Activated T-helper 1 cell treated with anti-CD3 and anti-CD28 coated beads, Interleukin-12 subunit alpha, Interleukin-12 subunit beta, Interleukin-2, Interleukin-4 antibody, amounts not matched to agents 30 ng/mL and 10 ng/mL and 1 ng/mL, durations not matched to agents 14 hours and 24 hours and 36 hours (primary cell): Measurements from ENCODE around the gene TMEM167A. TPM values are rescaled to one million over a fixed set of nuclear protein-coding genes. Genes with fewer than 3 reads are reported as not detected.

ENCODE experiments used
- DNase-seq: peaks from one replicate; pipeline ENCODE4 v3.0.0; 2021; ENCODE audit warnings: low spot score
- H3K27ac Mint-ChIP-seq: one replicate; pipeline ENCODE4 v1.8.0; 2021; ENCODE audit warnings: mild to moderate bottlenecking, mixed read lengths
- H3K27me3 Mint-ChIP-seq: one replicate; pipeline ENCODE4 v1.8.0; 2022; ENCODE audit warnings: mild to moderate bottlenecking, moderate library complexity, mixed read lengths; ENCODE audit not compliant: insufficient read depth
- H3K36me3 Mint-ChIP-seq: one replicate; pipeline ENCODE4 v1.8.0; 2021; ENCODE audit warnings: low read depth, mixed read lengths
- H3K4me1 Mint-ChIP-seq: one replicate; pipeline ENCODE4 v1.8.0; 2021; ENCODE audit warnings: low read depth, mixed read lengths
- H3K4me3 Mint-ChIP-seq: one replicate; pipeline ENCODE4 v1.8.0; 2021; ENCODE audit warnings: mild to moderate bottlenecking, moderate library complexity, mixed read lengths
- H3K9me3 Mint-ChIP-seq: one replicate; pipeline ENCODE4 v1.8.0; 2021; ENCODE audit warnings: mixed read lengths
- intact Hi-C: fragments of 100-400 bp; cut with micrococcal nuclease; formaldehyde crosslinking; loops from one replicate; pipeline ENCODE4 v1.15.1; 2024
- total RNA-seq: library from RNA; stranded (reverse); gene quantifications from 2 replicates; pipeline ENCODE4 v1.2.3, GENCODE V29; 2022

TMEM167A gene
- total RNA-seq: 84.6 and 96.2 TPM in 2 replicates

DNA sequence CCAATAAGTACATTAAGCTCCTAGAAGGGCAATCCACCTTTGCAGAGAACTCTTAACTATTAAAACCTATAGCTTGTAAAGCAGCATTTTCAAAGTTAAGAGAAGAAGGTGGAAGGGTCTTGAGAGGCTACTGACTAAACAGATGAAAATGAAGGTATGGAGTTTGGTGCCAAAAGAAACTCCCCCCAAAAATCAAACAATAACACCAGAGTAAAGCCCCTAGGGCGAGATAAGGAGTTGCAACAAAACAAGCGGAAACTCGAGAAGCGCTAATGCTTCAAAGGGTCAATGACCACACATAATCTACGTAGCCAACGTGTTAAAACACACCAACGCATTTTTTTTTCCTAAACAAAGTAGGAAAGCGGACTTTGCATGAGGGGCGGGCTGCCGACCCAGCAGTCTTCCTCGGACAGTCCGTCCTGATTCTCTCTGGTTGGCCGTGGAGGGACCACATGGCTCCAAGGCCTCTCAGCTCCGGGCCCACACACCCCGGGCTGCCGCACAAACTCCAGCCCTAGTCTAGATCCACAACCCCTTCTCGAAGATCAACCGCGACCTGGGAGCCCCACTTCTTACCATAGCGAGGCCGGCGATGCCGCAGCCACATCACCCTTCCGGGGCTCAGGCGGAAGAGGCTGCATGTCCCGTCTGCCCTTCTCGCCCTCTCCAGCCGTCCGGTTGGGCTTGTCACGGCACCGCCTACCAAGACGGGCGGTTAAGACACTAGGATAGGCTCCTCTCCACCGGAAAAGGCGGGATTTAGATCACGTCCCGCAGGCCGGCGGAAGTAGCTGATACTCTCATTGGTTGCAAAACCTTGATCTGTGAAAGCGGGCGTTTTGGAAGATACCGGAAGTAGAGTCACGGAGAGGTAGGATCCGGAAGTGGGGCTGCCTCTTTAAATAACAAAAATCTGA is at the start of gene TMEM167A, which contains the start of gene XRCC4:
Gene TMEM167A (minus strand): TSS at position 653 of the 920 bp plus-strand sequence. CDS start 71 bp downstream, at position 582.
Gene XRCC4 (plus strand): TSS at position 806 of the 920 bp plus-strand sequence. CDS start 27,373 bp downstream, outside the sequence.
- peak; percentile 93 for DNase-seq
- Mint-ChIP-seq H3K4me3 (peak within 1 kb of the TSS; percentile 100), H3K4me1 (peaks cover 43% of the 10 kb centered on the region), H3K36me3 (peaks cover 30% of the 10 kb centered on the region), H3K27ac (peak within 1 kb of the TSS; percentile 99), H3K9me3 (peaks cover 6% of the 10 kb centered on the region), H3K27me3 (no peaks in the 10 kb centered on the region)
- intact Hi-C loops: loop anchor here (1.0 to 10.0 kb wide), 10 partner anchors 14 to 1776 kb away; partner anchors contain the start of genes RPS23, SSBP2 and ZCCHC9

DNA sequence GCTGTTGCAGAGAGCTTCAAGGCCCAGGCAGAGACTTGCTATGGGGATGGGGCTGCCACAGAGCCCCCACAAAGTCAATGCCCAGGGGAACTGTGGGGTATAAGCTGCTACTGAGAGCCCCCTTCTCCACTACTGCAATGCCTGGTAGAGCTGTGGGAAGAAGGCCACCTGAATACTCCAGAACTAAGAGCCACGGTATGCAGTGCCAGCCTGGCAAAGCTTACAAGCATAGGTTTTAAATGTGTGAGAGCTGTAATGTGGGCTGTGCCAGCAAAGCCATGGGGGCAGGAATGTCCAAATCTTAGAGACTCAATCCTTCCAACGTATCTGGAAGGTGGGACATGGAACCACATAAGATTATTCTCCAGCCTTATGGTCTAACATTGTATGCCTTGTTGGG is 49.3 kb upstream of the TMEM167A start:
- DNase-seq: no peak
- no peaks in the 10 kb centered on the region for H3K4me1 Mint-ChIP-seq
- peaks cover 1% of the 10 kb centered on the region for H3K36me3 Mint-ChIP-seq
- H3K4me3 Mint-ChIP-seq: no peak overlapping the region
- H3K27ac Mint-ChIP-seq: no peak overlapping the region
- intact Hi-C loops: no loop called here
- peaks cover 1% of the 10 kb centered on the region for H3K27me3 Mint-ChIP-seq
- peaks cover 16% of the 10 kb centered on the region for H3K9me3 Mint-ChIP-seq

DNA sequence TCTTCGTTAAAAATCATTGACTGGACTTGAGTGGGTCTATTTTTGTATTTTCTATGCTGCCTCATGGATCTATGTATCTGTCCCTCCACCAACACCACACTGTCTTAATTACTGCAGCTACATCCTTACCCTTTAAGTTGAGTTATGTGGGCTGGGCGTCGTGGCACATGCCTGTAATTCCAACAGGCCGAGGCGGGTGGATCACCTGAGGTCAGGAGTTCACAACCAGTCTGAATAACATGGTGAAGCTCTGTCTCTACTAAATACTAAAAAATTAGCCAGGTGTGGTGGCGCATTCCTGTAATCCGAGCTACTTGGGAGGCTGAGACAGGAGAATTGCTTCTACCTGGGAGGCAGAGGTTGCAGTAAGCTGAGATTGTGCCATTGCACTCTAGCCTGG is 48.4 kb upstream of the TMEM167A start:
- H3K4me1 Mint-ChIP-seq: no peaks in the 10 kb centered on the region
- no peaks in the 10 kb centered on the region for H3K36me3 Mint-ChIP-seq
- H3K4me3 Mint-ChIP-seq: no peak overlapping the region
- no peak overlapping the region for H3K27ac Mint-ChIP-seq
- H3K27me3 Mint-ChIP-seq: peaks cover 1% of the 10 kb centered on the region
- no peak for DNase-seq
- peaks cover 11% of the 10 kb centered on the region for H3K9me3 Mint-ChIP-seq
- intact Hi-C loops: no loop called here

DNA sequence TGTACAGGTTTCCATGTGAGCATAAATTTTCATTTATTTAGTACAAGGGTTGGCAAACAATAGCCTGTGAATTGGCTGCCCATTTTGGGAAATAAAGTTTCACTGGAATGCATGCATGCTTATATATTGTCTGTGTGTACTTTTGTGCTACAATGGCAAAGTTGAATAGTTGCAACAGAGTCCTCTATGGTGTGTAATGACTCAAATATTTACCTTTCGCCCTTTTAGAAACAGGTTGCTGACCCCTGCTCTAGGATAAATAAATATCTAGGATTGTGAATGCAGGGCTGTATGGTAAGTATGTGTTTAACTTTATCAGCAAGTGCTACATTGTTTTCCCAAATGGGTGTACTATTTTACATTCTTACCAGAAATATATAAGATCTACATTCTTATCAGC is 47.4 kb upstream of the TMEM167A start:
- H3K4me1 Mint-ChIP-seq: no peaks in the 10 kb centered on the region
- peaks cover 1% of the 10 kb centered on the region for H3K27me3 Mint-ChIP-seq
- no peak overlapping the region for H3K27ac Mint-ChIP-seq
- intact Hi-C loops: no loop called here
- DNase-seq: no peak
- peaks cover 7% of the 10 kb centered on the region for H3K9me3 Mint-ChIP-seq
- no peak overlapping the region for H3K4me3 Mint-ChIP-seq
- H3K36me3 Mint-ChIP-seq: no peaks in the 10 kb centered on the region

DNA sequence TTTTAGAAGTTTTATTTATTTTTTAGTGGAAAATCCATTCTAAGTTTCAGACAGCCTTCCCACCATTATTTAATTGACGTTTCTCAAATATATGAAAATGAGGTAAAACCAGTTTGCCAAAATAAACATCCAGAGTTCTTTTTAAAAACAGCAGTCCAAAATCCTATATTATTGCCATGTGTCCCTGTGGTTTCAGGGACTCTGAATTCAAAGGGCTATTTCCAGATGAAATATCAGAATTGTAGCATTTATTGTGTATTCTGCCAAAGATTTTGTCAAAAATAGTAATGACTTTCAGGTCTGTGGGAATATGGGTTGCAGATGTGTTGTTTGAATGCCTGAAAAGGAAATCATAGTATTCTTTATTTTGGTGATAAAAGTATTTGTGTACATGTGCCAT is 41.8 kb upstream of the TMEM167A start:
- Mint-ChIP-seq H3K4me1 (no peaks in the 10 kb centered on the region), H3K36me3 (peaks cover 17% of the 10 kb centered on the region), H3K27ac (no peak overlapping the region), H3K9me3 (peaks cover 9% of the 10 kb centered on the region), H3K4me3 (no peak overlapping the region), H3K27me3 (peaks cover 1% of the 10 kb centered on the region)
- DNase-seq: no peak
- intact Hi-C loops: no loop called here

GRCh38 chr5:83118471-83118870 is 41.3 kb upstream of the TMEM167A start:
- H3K9me3 Mint-ChIP-seq: peaks cover 9% of the 10 kb centered on the region
- no peaks in the 10 kb centered on the region for H3K4me1 Mint-ChIP-seq
- no peak for DNase-seq
- H3K27me3 Mint-ChIP-seq: peaks cover 1% of the 10 kb centered on the region
- no peak overlapping the region for H3K4me3 Mint-ChIP-seq
- no peak overlapping the region for H3K27ac Mint-ChIP-seq
- peaks cover 17% of the 10 kb centered on the region for H3K36me3 Mint-ChIP-seq
- intact Hi-C loops: no loop called here

DNA sequence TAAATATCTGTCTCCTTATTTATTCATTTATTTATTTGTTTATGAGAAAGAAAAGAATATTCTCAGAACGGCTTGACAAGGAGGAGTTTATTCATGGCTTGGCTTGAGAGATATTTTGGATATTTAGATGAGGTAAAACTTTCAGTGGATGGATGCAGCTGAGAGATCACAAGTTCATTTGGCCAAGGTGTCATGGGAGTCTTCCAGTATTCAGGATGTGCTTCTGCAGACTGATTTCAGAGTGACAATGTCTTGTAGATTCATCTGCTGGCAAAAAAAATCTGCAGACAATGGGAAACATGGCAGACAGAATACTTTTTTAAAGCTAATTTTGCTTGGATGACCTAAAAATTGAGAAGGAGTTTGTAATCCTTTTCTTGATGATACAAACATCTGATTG is 38.6 kb upstream of the TMEM167A start:
- H3K4me3 Mint-ChIP-seq: no peak overlapping the region
- H3K27ac Mint-ChIP-seq: no peak overlapping the region
- peaks cover 29% of the 10 kb centered on the region for H3K36me3 Mint-ChIP-seq
- intact Hi-C loops: no loop called here
- no peaks in the 10 kb centered on the region for H3K27me3 Mint-ChIP-seq
- no peaks in the 10 kb centered on the region for H3K4me1 Mint-ChIP-seq
- no peak for DNase-seq
- H3K9me3 Mint-ChIP-seq: peaks cover 21% of the 10 kb centered on the region

DNA sequence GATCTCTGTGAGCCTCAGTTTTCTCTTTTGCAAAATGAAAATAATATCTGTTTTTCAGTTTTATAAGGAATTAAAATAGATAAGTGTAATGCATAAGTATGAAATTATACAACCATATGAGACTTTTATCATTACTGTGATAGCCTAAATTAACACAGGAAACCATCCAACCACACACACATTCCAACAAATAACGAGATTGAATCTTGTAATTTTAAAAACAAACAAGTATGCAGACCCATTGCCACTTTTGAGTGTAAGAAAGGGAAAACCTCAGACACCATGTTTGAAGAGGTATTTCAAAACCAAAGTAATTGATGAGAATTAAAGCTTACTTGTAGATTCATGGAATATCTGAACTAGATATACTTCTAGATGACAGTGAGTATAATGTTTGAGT is 32.2 kb upstream of the TMEM167A start:
- H3K36me3 Mint-ChIP-seq: peaks cover 13% of the 10 kb centered on the region
- H3K27ac Mint-ChIP-seq: no peak overlapping the region
- no peak overlapping the region for H3K4me3 Mint-ChIP-seq
- H3K9me3 Mint-ChIP-seq: peaks cover 12% of the 10 kb centered on the region
- no peaks in the 10 kb centered on the region for H3K4me1 Mint-ChIP-seq
- intact Hi-C loops: no loop called here
- no peak for DNase-seq
- no peaks in the 10 kb centered on the region for H3K27me3 Mint-ChIP-seq

GRCh38 chr5:83107692-83108420 is 30.7 kb upstream of the TMEM167A start:
- no peaks in the 10 kb centered on the region for H3K27me3 Mint-ChIP-seq
- H3K4me3 Mint-ChIP-seq: no peak overlapping the region
- intact Hi-C loops: no loop called here
- H3K27ac Mint-ChIP-seq: no peak overlapping the region
- H3K9me3 Mint-ChIP-seq: peaks cover 8% of the 10 kb centered on the region
- H3K4me1 Mint-ChIP-seq: no peaks in the 10 kb centered on the region
- H3K36me3 Mint-ChIP-seq: peaks cover 8% of the 10 kb centered on the region
- DNase-seq: no peak

GRCh38 chr5:83104021-83104420 is 26.8 kb upstream of the TMEM167A start:
- Mint-ChIP-seq H3K27me3 (no peaks in the 10 kb centered on the region), H3K4me1 (no peaks in the 10 kb centered on the region), H3K9me3 (no peaks in the 10 kb centered on the region), H3K36me3 (no peaks in the 10 kb centered on the region), H3K27ac (no peak overlapping the region), H3K4me3 (no peak overlapping the region)
- intact Hi-C loops: no loop called here
- no peak for DNase-seq

- Mint-ChIP-seq H3K27ac (no peak overlapping the region), H3K27me3 (no peaks in the 10 kb centered on the region), H3K4me1 (no peaks in the 10 kb centered on the region), H3K9me3 (no peaks in the 10 kb centered on the region), H3K4me3 (no peak overlapping the region), H3K36me3 (peaks cover 1% of the 10 kb centered on the region)
- intact Hi-C loops: no loop called here
- DNase-seq: no peak
Measured at GRCh38 chr5:83102364-83102980, 25.3 kb upstream of the TMEM167A start.

- intact Hi-C loops: no loop called here
- Mint-ChIP-seq H3K36me3 (peaks cover 1% of the 10 kb centered on the region), H3K27ac (no peak overlapping the region), H3K27me3 (no peaks in the 10 kb centered on the region), H3K4me1 (no peaks in the 10 kb centered on the region), H3K4me3 (no peak overlapping the region), H3K9me3 (no peaks in the 10 kb centered on the region)
- no peak for DNase-seq
Measured at GRCh38 chr5:83101514-83101913, 24.3 kb upstream of the TMEM167A start.

- H3K36me3 Mint-ChIP-seq: peaks cover 1% of the 10 kb centered on the region
Measured at GRCh38 chr5:83099445-83099844, 22.3 kb upstream of the TMEM167A start.

More at GRCh38 chr5:83099445-83099844, 22.3 kb upstream of the TMEM167A start:
- intact Hi-C loops: no loop called here
- no peaks in the 10 kb centered on the region for H3K27me3 Mint-ChIP-seq
- no peak for DNase-seq
- H3K27ac Mint-ChIP-seq: no peak overlapping the region
- H3K4me3 Mint-ChIP-seq: no peak overlapping the region
- no peaks in the 10 kb centered on the region for H3K4me1 Mint-ChIP-seq
- H3K9me3 Mint-ChIP-seq: no peaks in the 10 kb centered on the region
